Endodermal cell (in vitro differentiated cells): ENCODE data around the gene FGFR3. TPM values are rescaled to one million over a fixed set of nuclear protein-coding genes. Genes with fewer than 3 reads are reported as not detected.

Experiments
- DNase-seq: peaks from one replicate; pipeline ENCODE4 v3.0.0-alpha.2; 2017
- H3K27ac ChIP-seq: 2 replicates; pipeline ENCODE4 v1.5.1; 2013; ENCODE audit warnings: mild to moderate bottlenecking, low read depth, low read length, moderate library complexity
- H3K27me3 ChIP-seq: 2 replicates; pipeline ENCODE4 v1.6.1; 2013; ENCODE audit warnings: mild to moderate bottlenecking, low read length, moderate library complexity; ENCODE audit not compliant: insufficient read depth, control insufficient read depth, poor library complexity, severe bottlenecking
- H3K36me3 ChIP-seq: 2 replicates; pipeline ENCODE4 v1.7.0; 2013; ENCODE audit warnings: mild to moderate bottlenecking, low read length, moderate library complexity; ENCODE audit not compliant: control insufficient read depth, insufficient read depth
- H3K4me1 ChIP-seq: one replicate; pipeline ENCODE4 v1.7.0; 2013; ENCODE audit warnings: low read length; ENCODE audit not compliant: control insufficient read depth, insufficient read depth
- H3K4me3 ChIP-seq: 2 replicates; pipeline ENCODE4 v1.5.1; 2013; ENCODE audit warnings: mild to moderate bottlenecking, low read length, moderate library complexity
- H3K9ac ChIP-seq: 2 replicates; pipeline ENCODE4 v1.6.1; 2013; ENCODE audit warnings: mild to moderate bottlenecking, low read length, moderate library complexity; ENCODE audit not compliant: poor library complexity, severe bottlenecking; ENCODE audit errors: extremely low read depth
- H3K9me3 ChIP-seq: 2 replicates; pipeline ENCODE4 v1.6.1; 2013; ENCODE audit warnings: mild to moderate bottlenecking, low read length, moderate library complexity; ENCODE audit not compliant: control insufficient read depth
- H3K27ac Mint-ChIP-seq: 2 replicates; pipeline ENCODE4 v1.8.0; 2020; ENCODE audit warnings: mixed read lengths
- H3K27me3 Mint-ChIP-seq: 2 replicates; pipeline ENCODE4 v1.8.0; 2021; ENCODE audit warnings: mild to moderate bottlenecking, mixed read lengths; ENCODE audit not compliant: insufficient read depth
- H3K36me3 Mint-ChIP-seq: 2 replicates; pipeline ENCODE4 v1.8.0; 2020; ENCODE audit warnings: low read depth, mixed read lengths
- H3K4me1 Mint-ChIP-seq: 2 replicates; pipeline ENCODE4 v1.8.0; 2020; ENCODE audit warnings: mixed read lengths
- H3K4me3 Mint-ChIP-seq: 2 replicates; pipeline ENCODE4 v1.8.0; 2020; ENCODE audit warnings: mild to moderate bottlenecking, moderate library complexity, mixed read lengths
- H3K9me3 Mint-ChIP-seq: 2 replicates; pipeline ENCODE4 v1.8.0; 2020; ENCODE audit warnings: mild to moderate bottlenecking, mixed read lengths
- CTCF ChIP-seq: fragments of 200-600 bp; sonication (generic); conservative IDR thresholded peaks from 2 replicates; pipeline ENCODE4 v1.5.0; 2021; ENCODE audit warnings: antibody characterized with exemption, mild to moderate bottlenecking
- WGBS, 2 experiments: methylation state at CpG; one replicate each; pipeline versions ENCODE4 v1.1.5 to v1.1.7; 2013; ENCODE audit warnings: missing lambda C conversion rate in 2 of 2, mixed read lengths in 1 of 2; ENCODE audit not compliant: insufficient coverage in 1 of 2, insufficient read length in 1 of 2; 5-methylcytosine and 5-hydroxymethylcytosine counted together
- total RNA-seq, 2 donors: library from RNA; stranded (reverse); fragmentation: NEBNext Ultra II Directional in 1 of 2; extraction: Animal tissue kit (Norgen Biotek cat#: 25700) in 1 of 2; gene quantifications; 2 replicates in 1 of 2; 3 replicates in 1 of 2; pipeline ENCODE4 v1.2.1, GENCODE V29; 2021

Gene FGFR3
- total RNA-seq, 2 donors from 2014 or later = 107 to 125 TPM

GRCh38 chr4:1831331-1831730 lies 38.2 kb downstream of the FGFR3 start:
- Histone ChIP-seq H3K36me3 (peaks cover 47% of the 10 kb centered on the region), H3K4me1 (peaks cover 5% of the 10 kb centered on the region), H3K27ac (no peak overlapping the region), H3K27me3 (no peaks in the 10 kb centered on the region), H3K9me3 (peaks cover 7% of the 10 kb centered on the region), H3K9ac (no peak overlapping the region), H3K4me3 (no peak overlapping the region)
- 95 to 98% methylated on average over 5 to 8 of the region's 8 CpGs for WGBS, 2 experiments
- H3K4me3 Mint-ChIP-seq = no peak overlapping the region
- TF ChIP-seq CTCF = no peak
- H3K27me3 Mint-ChIP-seq = no peaks in the 10 kb centered on the region
- peaks cover 6% of the 10 kb centered on the region for H3K4me1 Mint-ChIP-seq
- H3K9me3 Mint-ChIP-seq = peaks cover 10% of the 10 kb centered on the region
- no peak overlapping the region for H3K27ac Mint-ChIP-seq
- DNase-seq = no peak
- peaks cover 63% of the 10 kb centered on the region for H3K36me3 Mint-ChIP-seq

GRCh38 chr4:1832690-1833089 lies 39.6 kb downstream of the FGFR3 start:
- no peak for DNase-seq
- H3K36me3 ChIP-seq = peaks cover 56% of the 10 kb centered on the region
- Mint-ChIP-seq H3K9me3 (peaks cover 10% of the 10 kb centered on the region), H3K36me3 (peaks cover 64% of the 10 kb centered on the region), H3K27me3 (no peaks in the 10 kb centered on the region), H3K4me3 (no peak overlapping the region), H3K27ac (no peak overlapping the region), H3K4me1 (peaks cover 1% of the 10 kb centered on the region)
- no peak overlapping the region for H3K9ac ChIP-seq
- H3K9me3 ChIP-seq = peaks cover 7% of the 10 kb centered on the region
- H3K4me3 ChIP-seq = no peak overlapping the region
- 96 to 97% methylated on average over 18 of the region's 18 CpGs for WGBS, 2 experiments
- TF ChIP-seq CTCF = no peak
- H3K27ac ChIP-seq = no peak overlapping the region
- no peaks in the 10 kb centered on the region for H3K4me1 ChIP-seq
- H3K27me3 ChIP-seq = no peaks in the 10 kb centered on the region

GRCh38 chr4:1833307-1834046 lies 40.4 kb downstream of the FGFR3 start:
- no peak overlapping the region for H3K4me3 ChIP-seq
- no peak for DNase-seq
- peaks cover 10% of the 10 kb centered on the region for H3K9me3 Mint-ChIP-seq
- peaks cover 1% of the 10 kb centered on the region for H3K4me1 Mint-ChIP-seq
- no peak for TF ChIP-seq CTCF
- H3K9me3 ChIP-seq = peaks cover 7% of the 10 kb centered on the region
- H3K4me3 Mint-ChIP-seq = no peak overlapping the region
- peaks cover 65% of the 10 kb centered on the region for H3K36me3 Mint-ChIP-seq
- no peak overlapping the region for H3K27ac ChIP-seq
- H3K9ac ChIP-seq = no peak overlapping the region
- H3K4me1 ChIP-seq = no peaks in the 10 kb centered on the region
- 95 to 97% methylated on average over 12 to 14 of the region's 14 CpGs for WGBS, 2 experiments
- peaks cover 59% of the 10 kb centered on the region for H3K36me3 ChIP-seq
- no peaks in the 10 kb centered on the region for H3K27me3 ChIP-seq
- H3K27me3 Mint-ChIP-seq = no peaks in the 10 kb centered on the region
- H3K27ac Mint-ChIP-seq = no peak overlapping the region
